Ishikawa (cell line): Measurements from ENCODE around the gene ARPC3.

Source experiments
- CEBPB ChIP-seq: IDR thresholded peaks from 2 replicates; pipeline ENCODE4 v1.6.1; 2012
- EGR1 ChIP-seq: IDR thresholded peaks from 2 replicates; pipeline ENCODE4 v1.6.1; 2012
- EP300 ChIP-seq: IDR thresholded peaks from 2 replicates; pipeline ENCODE4 v1.6.1; 2012; ENCODE audit warnings: borderline replicate concordance
- FOXM1 ChIP-seq: IDR thresholded peaks from 2 replicates; pipeline ENCODE4 v1.6.1; 2012; ENCODE audit warnings: low read depth, borderline replicate concordance
- MAX ChIP-seq: IDR thresholded peaks from 2 replicates; pipeline ENCODE4 v1.6.1; 2012
- NFIC ChIP-seq: IDR thresholded peaks from 2 replicates; pipeline ENCODE4 v1.6.1; 2012
- RAD21 ChIP-seq: IDR thresholded peaks from 2 replicates; pipeline ENCODE4 v1.6.1; 2012; ENCODE audit warnings: low read depth
- REST ChIP-seq: IDR thresholded peaks from 2 replicates; pipeline ENCODE4 v1.6.1; 2012; ENCODE audit warnings: low read depth, mild to moderate bottlenecking
- TAF1 ChIP-seq: IDR thresholded peaks from 2 replicates; pipeline ENCODE4 v1.6.1; 2012; ENCODE audit warnings: low read depth, mild to moderate bottlenecking

GRCh38 chr12:110475426-110475825 is 25.3 kb upstream of the ARPC3 start:
- TF ChIP-seq RAD21 (no peak), TAF1 (no peak), EP300 (no peak), REST (no peak), EGR1 (no peak), MAX (no peak), FOXM1 (no peak), CEBPB (no peak), NFIC (no peak)
